ENCODE measurements around the gene DUSP2.
"Not testable (repeated sequence)": the region's sequence is repeated elsewhere in the genome, so short reads cannot be mapped to it uniquely, and the experiment has no call there.

Gene DUSP2

GRCh38 chr2:96146881-96147592, 1.8 kb upstream of the DUSP2 start:
- DNase-seq = no peak

- DNase-seq = no peak
These were observed 1.1 kb upstream of the DUSP2 start for GRCh38 chr2:96146153-96146880.

- DNase-seq = no peak
These were observed 560 bp upstream of the DUSP2 start for GRCh38 chr2:96145848-96146152.

- DNase-seq = no peak
These were observed 682 bp downstream of the DUSP2 start for GRCh38 chr2:96144481-96145035.

GRCh38 chr2:96143848-96144480, 1.3 kb downstream of the DUSP2 start:
- no peak for DNase-seq

- DNase-seq = no peak
These were observed 1.9 kb downstream of the DUSP2 start for GRCh38 chr2:96143231-96143847.

- DNase-seq = no peak
These were observed 2.8 kb downstream of the DUSP2 start for GRCh38 chr2:96142217-96143113.

GRCh38 chr2:96141624-96141967, 3.6 kb downstream of the DUSP2 start:
- not testable (repeated sequence) for DNase-seq

- no peak for DNase-seq
These were observed 4.2 kb downstream of the DUSP2 start for GRCh38 chr2:96140941-96141623.

GRCh38 chr2:96139181-96139758, 6.0 kb downstream of the DUSP2 start:
- DNase-seq = no peak

GRCh38 chr2:96138179-96139145, 6.8 kb downstream of the DUSP2 start, which contains the start of gene ASTL:
Gene ASTL (minus strand): TSS chr2:96138502. CDS start chr2:96138436, 66 bp downstream.
- no peak for DNase-seq

- no peak for DNase-seq
These were observed 7.7 kb downstream of the DUSP2 start for GRCh38 chr2:96137321-96138178.

- no peak for DNase-seq
These were observed 9.0 kb downstream of the DUSP2 start for GRCh38 chr2:96136129-96136720.

- DNase-seq = no peak
These were observed 9.6 kb downstream of the DUSP2 start for GRCh38 chr2:96135621-96136020.

GRCh38 chr2:96135171-96135570, 10.1 kb downstream of the DUSP2 start:
- DNase-seq = no peak

- DNase-seq = no peak
These were observed 10.8 kb downstream of the DUSP2 start for GRCh38 chr2:96134421-96134820.

- no peak for DNase-seq
These were observed 13.2 kb downstream of the DUSP2 start for GRCh38 chr2:96131813-96132745.
